Stimulated activated CD8-positive, alpha-beta memory T cell treated with anti-CD3 and anti-CD28 coated beads, Interleukin-4, amount 100 ng/mL, for 4 hours (primary cell): Measurements from ENCODE around the gene CA12.
"Not testable (repeated sequence)": the region's sequence is repeated elsewhere in the genome, so short reads cannot be mapped to it uniquely, and the experiment has no call there.

Experiments used
- DNase-seq, 2 donors: peaks; one replicate each; pipeline ENCODE4 v3.0.0-alpha.2; 2020; ENCODE audit warnings: low read depth in 2 of 2, low spot score in 1 of 2

Gene CA12

DNA sequence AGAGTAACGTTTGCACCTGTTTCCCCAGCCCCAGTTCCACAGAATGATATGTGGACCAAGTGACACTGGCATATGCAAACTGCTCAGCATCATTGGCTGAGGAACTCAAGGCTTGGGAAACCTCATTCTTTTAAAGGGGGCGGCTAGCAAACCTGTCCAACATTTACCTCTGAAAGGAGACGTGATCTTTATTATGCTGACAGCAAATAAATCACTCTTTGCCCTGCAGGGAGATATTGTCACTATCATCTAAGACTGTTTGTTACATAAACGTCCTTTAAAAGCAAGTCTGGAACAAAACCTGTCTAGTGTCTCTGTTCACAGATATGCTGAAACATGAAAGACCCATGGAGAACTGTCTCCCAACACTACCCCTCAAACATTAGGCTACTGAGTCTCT lies 21.5 kb downstream of the CA12 start:
- no peak for DNase-seq

DNA sequence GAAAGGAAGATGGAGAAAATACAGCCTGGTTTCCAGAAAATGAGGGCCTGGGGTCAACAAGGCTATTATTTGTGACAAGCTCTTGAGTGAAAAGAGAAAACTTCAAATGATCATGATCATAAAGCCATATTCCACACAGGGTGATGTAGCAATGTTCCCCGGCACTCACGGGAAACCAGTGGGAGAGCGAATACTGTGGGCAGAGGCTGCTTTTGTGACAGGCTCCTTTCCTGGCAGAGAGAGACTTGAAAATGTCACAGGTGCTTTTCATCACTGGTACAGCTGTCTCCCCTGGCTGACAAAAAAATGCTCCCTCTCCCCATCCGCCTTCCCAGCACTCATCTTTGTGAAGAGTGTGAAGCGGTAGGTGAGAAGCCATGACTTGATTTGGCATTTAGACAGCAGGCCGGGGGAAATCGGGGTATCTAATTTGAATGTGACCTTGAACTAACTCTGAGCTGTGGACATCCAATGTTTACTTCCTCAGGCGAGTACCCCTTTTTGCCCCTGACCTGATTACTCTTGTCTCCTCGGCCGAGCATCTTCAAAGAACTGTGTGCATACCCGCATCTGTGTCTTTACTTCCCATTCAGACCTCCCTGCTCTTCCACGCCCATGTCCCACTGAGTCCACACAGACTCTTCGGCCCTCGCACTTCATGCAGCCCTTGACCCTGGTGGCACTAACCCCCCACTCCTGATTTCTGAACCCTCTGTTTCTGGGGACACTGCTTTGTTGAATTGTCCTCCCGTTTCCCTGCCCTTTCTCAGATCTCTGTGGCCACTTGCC lies 23.2 kb downstream of the CA12 start:
- no peak for DNase-seq

DNA sequence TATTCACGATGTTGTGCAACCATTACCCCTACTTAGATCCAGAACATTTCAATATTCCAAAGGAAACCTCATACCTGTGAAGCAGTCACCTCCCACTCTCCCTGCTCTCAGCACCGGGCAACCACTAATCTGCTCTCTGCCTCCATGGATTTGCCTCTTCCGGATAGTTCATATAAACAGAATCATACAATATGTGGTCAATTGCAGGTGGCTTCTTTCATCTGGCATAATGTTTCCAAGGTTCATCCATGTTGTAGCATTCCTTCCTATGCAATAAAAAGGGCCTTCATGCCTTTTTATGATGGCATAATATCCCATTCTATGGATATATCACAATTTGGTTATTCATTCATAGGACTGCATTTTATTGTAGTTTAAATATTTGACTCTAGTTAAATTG lies 23.9 kb downstream of the CA12 start:
- no peak for DNase-seq

DNA sequence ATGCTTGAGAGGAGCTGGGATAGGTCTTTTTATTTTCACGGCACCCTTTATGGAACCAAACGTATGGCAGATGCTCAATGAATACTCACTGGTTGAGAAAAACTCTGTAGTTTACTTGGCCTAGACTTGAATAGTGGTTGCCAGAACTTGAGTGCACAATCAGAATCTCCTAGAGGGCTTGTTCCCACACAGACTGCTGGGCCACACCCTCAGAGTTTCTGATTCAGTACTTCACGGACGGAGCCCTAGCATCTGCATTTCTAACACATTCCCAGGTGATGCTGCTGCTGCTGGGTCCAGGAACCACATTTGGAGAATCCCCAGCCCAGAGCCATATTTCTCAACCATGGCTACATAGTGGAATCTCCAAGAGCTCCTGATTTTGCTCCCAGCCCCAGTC lies 24.6 kb downstream of the CA12 start:
- no peak for DNase-seq

DNA sequence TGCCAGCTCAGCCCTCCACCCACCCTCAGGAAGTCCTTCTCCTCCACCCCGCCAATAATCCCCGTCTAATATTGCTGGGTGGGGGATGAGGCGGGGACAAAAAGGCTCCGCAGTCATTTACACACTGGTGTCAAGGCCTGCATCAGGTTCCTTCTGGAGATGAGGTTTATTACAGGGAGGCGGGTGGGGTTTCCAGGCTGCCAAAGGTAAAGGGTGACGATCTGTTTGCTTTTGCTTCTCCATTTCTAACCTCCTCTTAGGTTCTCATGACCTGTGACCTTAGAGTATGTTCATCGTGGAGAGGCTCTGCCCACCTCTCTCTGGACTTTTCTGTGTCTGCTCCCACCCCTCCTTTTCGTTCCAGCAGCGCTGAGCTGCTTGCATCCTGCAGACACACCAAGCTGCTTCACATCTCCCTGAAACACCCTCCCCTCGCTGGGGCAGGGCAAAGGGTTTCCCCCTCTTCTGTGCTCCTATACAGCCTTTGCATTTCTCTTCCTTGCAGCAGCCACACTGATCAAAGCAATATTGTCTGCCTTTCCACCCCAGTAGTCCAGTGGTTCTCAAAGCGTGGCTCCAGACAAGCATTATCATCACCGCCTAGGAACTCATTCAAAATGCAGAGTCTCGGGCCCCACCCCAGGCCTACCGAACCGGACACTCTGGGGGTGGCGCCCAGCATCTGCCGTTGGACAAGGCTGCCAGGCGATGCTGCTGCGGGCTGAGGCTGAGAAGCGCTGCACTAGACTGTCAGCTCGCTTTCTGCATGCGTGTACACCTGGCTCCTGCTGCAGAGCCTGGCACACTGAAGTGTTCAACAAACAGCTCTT lies 26.6 kb downstream of the CA12 start:
- DNase-seq: no peak

DNA sequence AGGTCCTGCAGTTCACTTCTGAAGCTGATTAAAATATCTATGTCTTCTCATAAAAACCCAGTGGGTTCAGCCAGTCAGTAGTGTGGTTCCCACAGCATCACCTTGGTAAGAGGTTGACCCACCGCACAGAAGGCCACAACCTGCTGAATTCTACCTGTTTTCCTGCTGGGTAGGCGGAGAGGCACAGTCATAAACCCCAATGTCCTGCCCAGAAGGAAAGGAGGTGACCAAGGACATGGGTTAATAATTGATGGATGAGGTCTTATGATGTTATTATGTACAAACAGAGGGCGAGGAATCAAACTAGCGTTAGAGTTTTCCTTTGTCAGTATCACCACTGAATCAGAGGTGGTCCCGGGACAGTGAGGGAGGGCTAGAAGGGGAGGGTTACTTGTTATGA lies 27.8 kb downstream of the CA12 start:
- no peak for DNase-seq

DNA sequence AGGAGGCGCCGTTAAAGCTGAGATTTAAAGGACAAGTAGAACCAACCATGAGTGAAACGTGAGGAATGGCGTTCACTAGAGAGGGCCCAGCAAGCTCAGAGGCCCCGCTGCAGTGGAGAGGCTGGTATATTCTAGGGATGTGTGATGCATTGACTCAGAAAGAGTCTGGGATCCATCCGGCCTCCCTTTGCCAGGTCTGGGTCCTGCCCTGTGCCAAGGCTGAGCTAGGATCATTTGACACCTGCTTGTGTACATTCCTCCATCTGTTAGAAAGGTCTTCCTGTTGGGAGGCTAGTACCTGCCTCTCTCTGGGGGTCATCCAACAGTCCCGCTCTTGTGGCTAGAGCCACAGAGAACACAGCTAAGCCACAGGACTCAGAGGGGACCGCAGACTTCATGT lies 28.4 kb downstream of the CA12 start:
- no peak for DNase-seq

DNA sequence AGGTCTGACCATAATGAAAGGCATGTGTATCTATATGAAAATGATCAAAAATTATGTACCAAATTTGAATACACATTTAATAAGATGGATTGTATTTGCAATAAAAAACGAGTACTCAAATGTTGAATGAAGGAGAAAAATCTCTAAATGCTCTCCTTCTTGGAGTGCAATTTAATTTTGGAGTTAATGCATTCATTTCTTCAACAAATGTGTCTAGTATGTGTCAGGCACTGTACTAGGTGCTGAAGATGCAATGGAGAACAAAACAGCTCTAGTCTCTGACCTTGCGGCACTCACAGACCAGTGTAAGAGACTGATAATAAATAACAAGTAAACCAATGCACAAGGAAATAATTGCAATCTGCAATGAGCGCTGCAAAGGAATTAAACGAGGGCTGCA lies 28.8 kb downstream of the CA12 start:
- no peak for DNase-seq

DNA sequence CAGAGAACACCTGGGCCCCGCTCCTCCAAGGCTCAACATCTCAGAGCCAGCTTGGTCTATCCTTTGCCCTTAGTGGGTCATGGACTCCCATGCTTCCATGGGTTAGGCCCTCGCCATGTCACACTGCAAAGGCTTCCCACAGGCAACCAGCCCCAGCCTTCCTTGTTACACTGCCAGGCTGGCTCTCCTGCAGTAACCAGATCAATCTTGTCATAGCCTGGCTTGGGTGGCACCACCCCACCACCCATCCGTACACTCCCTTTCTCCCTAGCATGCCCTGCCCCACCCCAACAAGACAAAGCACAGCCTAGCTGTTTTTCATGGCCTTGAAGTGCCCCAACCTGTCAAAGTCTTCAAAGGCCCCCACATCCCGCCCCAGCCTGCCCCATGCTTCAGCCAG lies 30.5 kb downstream of the CA12 start:
- no peak for DNase-seq

DNA sequence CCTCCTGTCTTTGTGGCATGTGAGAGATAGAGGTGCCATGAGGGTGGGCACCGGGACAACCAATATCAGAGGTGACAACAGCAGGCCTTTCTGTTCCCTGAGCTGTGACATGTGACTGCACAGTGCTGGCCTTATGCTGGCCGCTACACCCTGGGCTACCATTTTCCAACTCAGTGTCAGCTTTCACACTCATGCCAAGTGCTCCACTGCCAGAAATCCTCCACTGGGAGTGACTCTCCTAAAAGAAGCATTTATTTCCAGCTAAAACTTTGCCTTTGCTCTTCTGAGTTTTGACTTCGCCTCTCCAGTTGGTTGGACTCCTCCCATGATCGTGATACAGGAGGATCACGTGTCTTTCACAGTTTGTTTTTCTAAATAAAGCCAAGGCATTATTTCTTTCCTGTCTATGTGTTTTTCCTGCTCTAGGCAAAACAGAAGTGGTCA lies 31.4 kb downstream of the CA12 start:
- no peak for DNase-seq

DNA sequence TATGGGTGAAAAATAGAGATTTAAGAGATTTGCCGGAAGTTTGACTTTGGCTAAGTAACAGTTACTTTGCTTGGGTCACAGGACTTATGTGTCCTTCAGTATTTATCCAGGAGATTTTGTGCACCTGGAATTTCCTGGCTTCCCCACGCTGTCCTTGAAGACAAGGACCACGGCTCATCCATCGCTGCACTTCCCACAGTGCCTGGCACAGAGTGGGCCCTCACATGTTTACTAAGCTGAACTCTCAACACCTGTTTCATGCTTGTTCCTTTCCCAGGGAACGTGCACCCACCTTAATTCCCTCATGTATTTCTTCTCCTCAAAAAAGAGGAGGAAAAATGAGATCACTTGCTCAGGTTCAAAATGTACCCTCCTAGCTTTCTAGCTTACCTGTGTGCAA lies 32.0 kb downstream of the CA12 start:
- DNase-seq: no peak

DNA sequence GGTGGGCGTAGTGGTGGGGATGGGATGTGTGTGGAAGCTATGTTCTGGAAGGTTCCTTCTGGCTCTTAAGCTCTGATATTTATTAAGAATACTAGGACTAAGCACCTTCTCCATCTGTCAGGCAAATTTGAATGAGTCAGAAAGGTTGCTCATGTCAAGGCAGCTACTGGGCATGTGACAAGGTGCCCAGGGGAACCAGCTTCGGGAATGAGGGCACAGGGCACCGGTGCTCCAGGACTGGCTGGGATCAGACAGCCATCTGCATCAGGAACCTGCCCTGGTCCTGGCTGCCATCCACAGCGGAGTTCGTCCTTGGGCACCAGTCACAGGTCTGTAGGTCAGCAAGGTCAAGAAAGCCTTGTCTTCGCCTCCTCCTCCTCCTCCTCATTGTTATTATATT lies 32.5 kb downstream of the CA12 start:
- DNase-seq: no peak

DNA sequence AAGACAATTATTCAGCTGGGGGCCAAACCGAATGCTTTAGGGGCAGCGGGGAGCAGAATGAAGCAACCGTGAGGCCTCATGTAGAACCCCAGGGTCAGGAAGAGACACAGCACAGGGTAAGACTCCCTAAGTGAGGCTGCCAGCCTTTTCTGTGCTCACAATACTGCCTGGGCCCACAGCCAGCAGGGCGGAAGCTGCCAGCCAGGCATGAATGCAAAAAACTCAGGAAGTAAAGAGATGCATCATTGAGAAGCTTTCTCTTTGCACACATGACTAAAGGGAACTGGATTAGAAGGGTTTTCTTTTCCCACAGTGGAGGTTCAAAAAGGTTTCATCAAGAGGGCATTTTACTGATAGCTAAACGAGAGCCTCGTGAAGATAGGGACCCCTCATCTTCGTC lies 33.3 kb downstream of the CA12 start:
- no peak for DNase-seq

DNA sequence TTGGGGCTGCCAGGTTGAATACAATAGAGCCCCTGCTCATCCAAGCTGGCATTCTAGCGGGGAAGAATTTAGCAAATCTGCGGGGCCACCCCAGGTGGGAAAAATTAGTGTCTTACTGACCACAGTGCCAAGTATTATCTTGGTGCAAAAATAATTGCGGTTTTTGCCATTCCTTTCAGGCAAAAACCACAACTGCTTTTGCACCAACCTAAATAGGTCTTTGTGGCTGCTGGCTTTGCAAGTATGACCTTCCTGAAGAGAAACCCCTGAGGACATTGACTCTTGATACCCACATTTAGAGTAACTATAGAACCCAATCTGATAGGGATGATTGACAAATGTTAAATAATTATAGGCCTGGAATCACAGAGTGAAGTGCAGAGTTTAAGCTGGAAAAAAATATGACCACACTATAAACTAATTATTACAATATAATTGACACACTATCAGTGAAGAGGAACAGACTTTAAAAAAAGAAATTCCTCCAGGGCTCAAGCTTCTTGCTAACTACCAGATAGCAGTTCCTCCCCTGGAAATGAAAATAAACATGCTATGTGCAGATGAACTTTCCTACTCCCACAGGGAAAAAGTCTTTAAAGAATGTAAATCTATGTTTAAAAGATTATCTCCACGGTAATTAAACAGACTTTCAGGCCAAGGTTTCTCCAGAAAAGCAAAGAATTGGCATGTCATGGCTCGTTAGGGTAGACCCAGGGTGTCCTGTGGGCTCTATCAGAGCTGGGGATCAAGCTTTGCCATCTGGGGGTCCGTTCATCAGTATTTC lies 34.4 kb downstream of the CA12 start:
- no peak for DNase-seq

DNA sequence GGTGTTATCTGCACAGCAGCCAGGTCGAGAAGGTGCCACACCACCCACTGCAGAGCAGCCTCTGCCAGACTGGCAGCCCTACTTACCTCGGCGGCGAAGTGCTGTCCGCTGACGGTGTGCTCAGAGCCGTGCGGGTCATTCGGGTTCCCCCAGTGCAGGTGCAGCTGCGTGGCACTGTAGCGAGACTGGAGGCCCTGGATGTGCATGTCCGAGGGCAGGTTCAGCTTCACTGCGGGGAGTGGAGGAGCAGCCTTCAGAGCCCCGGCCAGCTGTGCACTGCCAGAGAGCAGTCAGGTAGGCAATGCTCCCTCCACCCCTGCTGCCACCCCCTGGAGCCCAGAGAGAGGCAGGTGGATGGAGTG lies 36.3 kb downstream of the CA12 start:
- DNase-seq: no peak

DNA sequence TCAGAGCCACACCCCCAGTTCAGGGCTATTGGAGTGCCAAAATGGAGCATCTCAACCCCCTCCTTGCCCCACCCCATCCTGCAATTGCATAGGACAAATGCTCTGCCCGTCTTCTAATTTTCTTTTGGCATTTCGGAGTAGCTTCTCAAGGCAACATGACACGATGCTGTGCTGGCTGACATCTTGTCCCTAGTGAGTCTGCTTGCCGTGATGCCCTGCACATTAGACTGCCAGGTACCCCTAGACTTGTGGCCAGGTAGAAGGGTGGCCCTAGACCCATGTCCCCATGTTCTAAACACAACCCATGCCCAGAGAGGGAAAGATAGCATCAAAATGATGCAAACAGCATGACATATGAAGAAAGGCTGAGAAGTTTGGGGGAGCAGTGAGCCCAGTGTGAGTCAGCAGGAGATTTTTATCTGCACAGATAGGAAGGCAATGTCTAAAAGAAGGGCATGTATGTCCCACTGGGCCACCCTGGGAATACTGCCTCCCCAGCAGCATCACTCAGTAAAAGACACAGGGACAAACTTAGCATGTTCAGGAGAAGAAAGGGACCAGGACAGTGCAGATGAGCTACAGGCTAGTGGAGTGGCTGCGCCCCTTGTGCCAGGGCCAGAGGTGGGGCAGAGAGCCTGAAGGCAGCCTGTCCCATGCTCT lies 36.8 kb downstream of the CA12 start:
- no peak for DNase-seq

DNA sequence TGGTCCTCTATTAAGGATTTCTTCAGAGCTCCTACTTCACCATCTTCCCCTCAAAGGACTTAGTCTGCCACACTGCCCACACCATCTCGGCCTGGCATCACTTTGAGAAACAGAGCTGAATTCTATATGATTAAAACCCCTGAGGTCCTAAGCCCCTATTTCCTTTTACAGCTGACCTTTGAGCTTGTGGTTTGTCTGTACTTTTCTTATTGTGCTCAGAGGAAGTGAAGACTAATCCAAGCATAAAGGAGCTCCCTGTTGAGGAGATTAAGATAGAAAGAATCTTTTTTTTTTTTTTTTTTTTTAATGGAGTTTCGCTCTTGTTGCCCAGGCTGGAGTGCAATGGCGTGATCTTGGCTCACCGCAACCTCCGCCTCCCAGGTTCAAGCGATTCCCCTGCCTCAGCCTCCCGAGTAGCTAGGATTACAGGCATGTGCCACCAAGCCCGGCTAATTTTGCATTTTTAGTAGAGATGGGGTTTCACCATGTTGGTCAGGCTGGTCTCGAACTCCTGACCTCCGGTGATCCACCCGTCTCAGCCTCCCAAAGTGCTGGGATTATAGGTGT lies 38.6 kb downstream of the CA12 start:
- DNase-seq: not testable (repeated sequence)

DNA sequence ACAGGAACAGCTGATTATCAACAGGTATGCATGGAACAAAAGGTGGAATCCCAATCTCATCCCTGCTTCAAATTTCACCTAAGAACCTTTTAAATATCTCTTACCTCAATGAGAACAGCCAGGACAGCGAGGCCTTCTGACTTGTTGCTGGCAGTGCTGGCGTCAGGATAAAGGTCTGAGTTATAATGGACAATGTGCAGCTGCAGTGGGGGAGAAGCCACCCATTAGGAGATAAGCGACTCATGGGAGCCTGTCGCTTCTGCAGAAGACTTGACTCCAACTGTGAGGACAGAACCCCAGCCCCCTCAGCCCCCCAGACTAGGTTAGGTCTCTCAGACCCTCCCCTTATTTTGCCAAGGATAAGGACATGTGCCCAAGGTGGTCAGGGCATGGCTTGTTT lies 39.7 kb downstream of the CA12 start:
- no peak for DNase-seq

DNA sequence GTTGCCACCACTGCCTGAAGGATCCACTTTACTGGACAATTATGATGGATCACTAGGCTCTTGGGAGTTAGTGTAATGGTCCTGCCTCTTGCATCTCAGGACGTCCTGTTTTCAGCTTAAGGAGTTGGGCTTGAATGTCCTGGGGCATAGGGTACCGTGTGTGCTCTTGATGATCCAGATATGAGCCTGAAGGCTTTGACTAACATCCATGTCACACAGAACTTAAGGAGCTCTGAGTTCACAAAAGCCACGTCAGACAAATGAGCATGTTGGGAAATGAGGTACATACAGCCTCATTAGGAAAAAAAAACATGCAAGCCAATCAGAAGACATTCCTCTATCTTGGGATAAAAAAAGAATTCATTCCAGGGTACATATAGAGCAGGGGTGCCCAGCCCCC lies 40.8 kb downstream of the CA12 start:
- DNase-seq: no peak

DNA sequence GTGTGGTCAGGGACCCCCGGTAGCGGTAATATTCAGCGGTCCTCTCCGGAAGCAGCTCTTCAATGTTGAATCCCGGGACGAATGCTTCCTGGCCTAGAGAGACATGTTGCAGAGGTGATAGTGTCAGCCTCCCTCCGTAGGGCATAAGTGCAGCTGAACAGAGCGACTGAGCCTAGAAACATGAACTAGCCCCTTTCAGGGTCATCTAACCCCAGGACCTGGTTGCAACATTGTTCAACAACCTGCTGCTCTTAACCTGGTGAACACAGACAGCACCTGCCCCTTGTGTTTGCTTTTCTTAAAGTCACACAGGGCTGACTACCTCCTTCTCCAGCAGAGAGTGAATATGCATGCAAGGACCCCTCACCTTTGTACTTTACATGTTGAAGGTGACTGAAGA lies 41.3 kb downstream of the CA12 start:
- DNase-seq: no peak

DNA sequence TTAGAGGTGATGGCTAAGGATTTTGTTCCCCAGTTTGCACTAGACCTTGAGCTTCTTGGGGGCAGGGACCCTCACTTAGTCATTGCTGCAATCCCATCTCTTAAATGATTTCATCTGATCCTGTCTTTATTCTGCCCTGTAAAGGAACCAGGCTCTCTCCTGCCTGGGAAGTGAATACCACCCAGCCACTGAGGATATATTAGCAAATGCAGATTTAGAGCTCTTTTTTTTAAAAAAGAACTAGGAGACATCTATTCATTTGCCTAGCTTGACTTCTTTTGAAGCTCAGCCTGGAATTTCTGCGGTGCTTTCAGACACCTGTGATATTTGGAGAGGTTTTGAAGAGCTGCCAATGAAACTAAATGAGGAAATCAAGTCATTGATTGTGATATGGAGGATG lies 41.8 kb downstream of the CA12 start:
- DNase-seq: no peak
